GM19240 (cell line): ENCODE results near the gene GOLGA6L9.
"Not testable (repeated sequence)": the region's sequence is repeated elsewhere in the genome, so short reads cannot be mapped to it uniquely, and the experiment has no call there.

Experiments used
- DNase-seq: peaks from one replicate; pipeline ENCODE4 v3.0.0; 2011; ENCODE audit warnings: low spot score; ENCODE audit not compliant: insufficient read length

Gene GOLGA6L9

GRCh38 chr15:82465629-82466028, 36.0 kb downstream of the GOLGA6L9 start:
- DNase-seq = not testable (repeated sequence)

- not testable (repeated sequence) for DNase-seq
These were observed 38.6 kb downstream of the GOLGA6L9 start for GRCh38 chr15:82468205-82468604.

GRCh38 chr15:82469381-82469780, 39.8 kb downstream of the GOLGA6L9 start:
- not testable (repeated sequence) for DNase-seq

GRCh38 chr15:82472269-82472982, 42.8 kb downstream of the GOLGA6L9 start:
- not testable (repeated sequence) for DNase-seq

GRCh38 chr15:82474596-82475325, 45.1 kb downstream of the GOLGA6L9 start:
- not testable (repeated sequence) for DNase-seq

GRCh38 chr15:82475345-82475967, 45.8 kb downstream of the GOLGA6L9 start:
- DNase-seq = not testable (repeated sequence)

- DNase-seq = not testable (repeated sequence)
These were observed 47.2 kb downstream of the GOLGA6L9 start for GRCh38 chr15:82476697-82477342.

- DNase-seq = not testable (repeated sequence)
These were observed 47.9 kb downstream of the GOLGA6L9 start for GRCh38 chr15:82477343-82478057.
